ENCODE measurements around the gene GPN2.
"Not testable (repeated sequence)": the region's sequence is repeated elsewhere in the genome, so short reads cannot be mapped to it uniquely, and the experiment has no call there.

GPN2 gene

DNA sequence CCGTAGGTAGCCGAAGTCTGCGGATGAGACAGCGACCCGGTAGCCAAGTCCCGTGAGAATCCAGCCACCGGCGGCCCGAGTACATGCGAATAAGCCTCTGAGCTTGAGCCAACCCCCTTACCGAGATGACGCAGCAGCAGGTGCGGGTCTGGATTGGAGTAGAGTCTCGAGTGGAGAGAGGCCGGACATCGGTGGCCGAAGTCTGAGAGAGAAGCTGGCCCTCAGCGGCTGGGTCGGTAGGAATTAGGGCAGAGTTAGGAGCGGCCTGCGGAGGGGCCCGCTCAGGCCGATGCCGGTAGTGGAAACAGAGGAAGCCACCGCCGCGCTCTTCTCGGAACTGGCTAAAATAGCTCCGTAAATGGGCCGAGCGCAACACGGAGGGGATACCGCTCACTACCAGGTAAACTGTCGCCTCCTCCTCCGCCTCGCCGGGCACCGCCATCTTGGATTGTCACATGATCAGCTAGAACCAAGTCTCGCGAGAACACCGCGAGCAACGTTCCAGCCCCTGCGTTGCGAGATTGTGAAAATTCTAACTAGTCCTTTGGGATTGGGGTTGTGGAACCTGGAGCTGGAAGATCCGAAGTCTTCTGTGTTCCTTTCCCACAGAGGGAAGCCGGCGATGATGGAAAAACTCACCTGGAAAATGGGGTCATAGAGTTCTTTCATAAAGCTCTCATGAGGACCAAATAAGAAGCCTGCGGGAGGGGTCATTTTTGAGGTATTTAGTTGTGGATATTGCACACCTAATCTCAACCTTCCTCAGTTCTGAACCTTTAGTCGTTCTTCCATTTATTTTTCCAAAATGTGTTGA lies 10.1 kb upstream of the GPN2 start, which contains the start of gene GPATCH3:
GPATCH3 (minus strand) TSS at position 467 of the 814 bp plus-strand sequence; CDS start at position 442, 25 bp downstream.
- H3K27ac ChIP-seq (ENCODE audit: low read depth, low read length): peak within 1 kb of the TSS; percentile 96
- peaks cover 23% of the 10 kb centered on the region for H3K36me3 ChIP-seq (ENCODE audit: control insufficient read depth, insufficient read depth, low read length)

GRCh38 chr1:26897351-26897750 lies 7.3 kb upstream of the GPN2 start:
- no peaks in the 10 kb centered on the region for H3K27me3 ChIP-seq (ENCODE audit: control insufficient read depth, insufficient read depth, low read length)
- no peak overlapping the region for H3K4me3 ChIP-seq (ENCODE audit: low read depth, low read length)
- H3K9me3 ChIP-seq (ENCODE audit: control insufficient read depth, insufficient read depth, low read length): no peaks in the 10 kb centered on the region
- peaks cover 45% of the 10 kb centered on the region for H3K36me3 ChIP-seq (ENCODE audit: control insufficient read depth, insufficient read depth, low read length)
- H3K4me1 ChIP-seq (ENCODE audit: control insufficient read depth, insufficient read depth, low read length): peaks cover 6% of the 10 kb centered on the region; the same call in 1 of the 2 replicates
- no peak overlapping the region for H3K9ac ChIP-seq (ENCODE audit: low read depth, low read length)
- no peak overlapping the region for H3K27ac ChIP-seq (ENCODE audit: low read depth, low read length)

More for the DNA sequence above, 10.1 kb upstream of the GPN2 start, which contains the start of gene GPATCH3:
- no peaks in the 10 kb centered on the region for H3K9me3 ChIP-seq (ENCODE audit: control insufficient read depth, insufficient read depth, low read length)
- H3K9ac ChIP-seq (ENCODE audit: low read depth, low read length): peak within 1 kb of the TSS; percentile 91
- H3K4me1 ChIP-seq (ENCODE audit: control insufficient read depth, insufficient read depth, low read length): peaks cover 6% of the 10 kb centered on the region; the same call in 1 of the 2 replicates
- H3K27me3 ChIP-seq (ENCODE audit: control insufficient read depth, insufficient read depth, low read length): no peaks in the 10 kb centered on the region
- peak within 1 kb of the TSS; percentile 88 for H3K4me3 ChIP-seq (ENCODE audit: low read depth, low read length)

- Histone ChIP-seq H3K4me1 (ENCODE audit: control insufficient read depth, insufficient read depth, low read length) (peaks cover 5% of the 10 kb centered on the region; the same call in 1 of the 2 replicates), H3K27ac (ENCODE audit: low read depth, low read length) (no peak overlapping the region), H3K9ac (ENCODE audit: low read depth, low read length) (no peak overlapping the region), H3K27me3 (ENCODE audit: control insufficient read depth, insufficient read depth, low read length) (no peaks in the 10 kb centered on the region), H3K4me3 (ENCODE audit: low read depth, low read length) (no peak overlapping the region), H3K9me3 (ENCODE audit: control insufficient read depth, insufficient read depth, low read length) (no peaks in the 10 kb centered on the region), H3K36me3 (ENCODE audit: control insufficient read depth, insufficient read depth, low read length) (peaks cover 49% of the 10 kb centered on the region)
Measured at GRCh38 chr1:26894263-26894662, 4.2 kb upstream of the GPN2 start.

DNA sequence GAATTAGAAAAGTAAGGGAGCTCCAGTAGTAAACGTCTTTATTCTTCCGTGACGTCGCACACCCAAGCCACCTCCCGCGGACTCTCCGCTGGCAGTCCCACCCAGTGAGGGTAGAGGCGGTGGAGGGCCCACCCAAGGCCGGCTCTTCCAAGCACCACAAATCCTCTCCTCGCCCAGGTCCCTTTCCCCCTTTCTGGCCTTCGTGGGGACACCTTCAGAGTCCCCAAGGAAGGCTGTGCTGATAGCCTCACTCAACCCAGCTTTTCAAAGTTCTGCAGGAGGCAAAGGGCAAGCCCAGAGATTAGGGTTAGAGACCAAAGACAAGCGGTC lies 349 bp upstream of the GPN2 start:
- H3K27ac ChIP-seq (ENCODE audit: low read depth, low read length): peak overlapping the region; percentile 80

DNA sequence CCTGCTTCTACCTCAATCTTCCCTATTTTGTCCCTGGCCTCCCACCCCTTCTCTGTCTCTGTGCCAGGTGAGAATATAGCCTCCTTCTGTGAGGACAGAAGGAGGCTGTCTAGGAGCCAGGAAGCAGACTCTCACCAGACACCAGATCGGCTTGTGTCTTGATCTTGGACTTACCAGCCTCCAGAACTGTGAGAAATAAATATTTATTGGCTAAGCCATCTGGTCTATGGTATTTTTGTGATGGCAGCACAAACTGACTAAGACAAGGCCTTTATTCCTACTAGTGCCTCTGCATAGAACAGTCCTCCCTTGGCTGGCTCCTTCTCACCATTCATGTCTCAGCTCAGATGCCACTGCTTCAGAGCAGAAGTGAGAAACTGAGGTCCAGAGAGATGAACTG lies 1.9 kb downstream of the GPN2 start:
- peaks cover 55% of the 10 kb centered on the region for H3K36me3 ChIP-seq (ENCODE audit: control insufficient read depth, insufficient read depth, low read length)
- no peak overlapping the region for H3K4me3 ChIP-seq (ENCODE audit: low read depth, low read length)
- peaks cover 4% of the 10 kb centered on the region; the same call in 1 of the 2 replicates for H3K4me1 ChIP-seq (ENCODE audit: control insufficient read depth, insufficient read depth, low read length)
- no peaks in the 10 kb centered on the region for H3K9me3 ChIP-seq (ENCODE audit: control insufficient read depth, insufficient read depth, low read length)
- no peak overlapping the region for H3K27ac ChIP-seq (ENCODE audit: low read depth, low read length)
- no peak overlapping the region for H3K9ac ChIP-seq (ENCODE audit: low read depth, low read length)
- H3K27me3 ChIP-seq (ENCODE audit: control insufficient read depth, insufficient read depth, low read length): no peaks in the 10 kb centered on the region

More for the DNA sequence above, 349 bp upstream of the GPN2 start:
- Histone ChIP-seq H3K36me3 (ENCODE audit: control insufficient read depth, insufficient read depth, low read length) (peaks cover 50% of the 10 kb centered on the region), H3K27me3 (ENCODE audit: control insufficient read depth, insufficient read depth, low read length) (no peaks in the 10 kb centered on the region), H3K4me3 (ENCODE audit: low read depth, low read length) (peak overlapping the region; percentile 87), H3K4me1 (ENCODE audit: control insufficient read depth, insufficient read depth, low read length) (peaks cover 4% of the 10 kb centered on the region; the same call in 1 of the 2 replicates), H3K9me3 (ENCODE audit: control insufficient read depth, insufficient read depth, low read length) (no peaks in the 10 kb centered on the region), H3K9ac (ENCODE audit: low read depth, low read length) (peak overlapping the region; percentile 45; the same call in 1 of the 2 replicates)

DNA sequence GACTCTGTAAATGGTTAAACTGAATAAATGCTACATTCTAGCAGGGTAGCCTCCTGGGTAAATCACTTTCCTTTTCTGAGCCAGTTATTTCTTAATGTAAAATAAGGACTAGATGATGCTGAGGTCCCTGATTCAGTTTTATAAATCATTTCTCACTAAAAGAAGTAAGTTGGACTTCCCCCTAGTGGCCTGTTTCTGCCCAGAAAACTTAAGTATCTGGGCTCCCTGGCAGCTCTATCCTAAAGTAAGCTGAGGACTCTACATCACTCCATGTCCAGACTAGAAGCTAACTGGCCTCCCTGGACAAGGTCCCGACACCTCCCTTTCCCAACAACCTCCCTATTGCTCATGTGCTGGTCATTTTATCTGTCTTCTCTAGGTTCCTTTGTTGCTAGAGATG lies 3.0 kb downstream of the GPN2 start:
- Histone ChIP-seq H3K9me3 (ENCODE audit: control insufficient read depth, insufficient read depth, low read length) (no peaks in the 10 kb centered on the region), H3K27me3 (ENCODE audit: control insufficient read depth, insufficient read depth, low read length) (no peaks in the 10 kb centered on the region), H3K36me3 (ENCODE audit: control insufficient read depth, insufficient read depth, low read length) (peaks cover 55% of the 10 kb centered on the region), H3K27ac (ENCODE audit: low read depth, low read length) (no peak overlapping the region), H3K4me1 (ENCODE audit: control insufficient read depth, insufficient read depth, low read length) (peaks cover 4% of the 10 kb centered on the region; the same call in 1 of the 2 replicates), H3K9ac (ENCODE audit: low read depth, low read length) (no peak overlapping the region), H3K4me3 (ENCODE audit: low read depth, low read length) (no peak overlapping the region)

- Histone ChIP-seq H3K27ac (ENCODE audit: low read depth, low read length) (no peak overlapping the region), H3K4me3 (ENCODE audit: low read depth, low read length) (no peak overlapping the region), H3K36me3 (ENCODE audit: control insufficient read depth, insufficient read depth, low read length) (peaks cover 76% of the 10 kb centered on the region), H3K27me3 (ENCODE audit: control insufficient read depth, insufficient read depth, low read length) (no peaks in the 10 kb centered on the region), H3K9ac (ENCODE audit: low read depth, low read length) (no peak overlapping the region), H3K9me3 (ENCODE audit: control insufficient read depth, insufficient read depth, low read length) (no peaks in the 10 kb centered on the region), H3K4me1 (ENCODE audit: control insufficient read depth, insufficient read depth, low read length) (no peaks in the 10 kb centered on the region)
Measured at GRCh38 chr1:26882696-26883463, 7.2 kb downstream of the GPN2 start.

DNA sequence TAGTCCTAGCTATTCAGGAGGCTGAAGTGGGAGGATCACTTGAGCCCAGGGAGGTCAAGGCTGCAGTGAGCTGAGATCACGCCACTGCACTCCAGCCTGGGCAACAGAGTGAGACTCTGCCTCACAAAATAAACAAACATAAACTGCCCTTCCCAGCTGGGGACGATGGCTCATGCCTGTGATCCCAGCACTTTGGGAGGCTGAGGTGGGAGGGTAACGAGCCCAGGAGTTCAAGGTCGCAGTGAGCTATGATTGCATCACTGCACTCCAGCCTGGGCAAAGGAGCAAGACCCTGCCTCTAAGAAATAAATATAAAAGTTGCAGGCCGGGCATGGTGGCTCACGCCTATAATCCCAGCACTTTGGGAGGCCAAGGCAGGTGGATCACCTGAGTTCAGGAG lies 8.5 kb downstream of the GPN2 start:
- not testable (repeated sequence) for H3K9ac ChIP-seq (ENCODE audit: low read depth, low read length); H3K27me3 ChIP-seq (ENCODE audit: control insufficient read depth, insufficient read depth, low read length); H3K4me3 ChIP-seq (ENCODE audit: low read depth, low read length); H3K27ac ChIP-seq (ENCODE audit: low read depth, low read length); H3K4me1 ChIP-seq (ENCODE audit: control insufficient read depth, insufficient read depth, low read length); H3K9me3 ChIP-seq (ENCODE audit: control insufficient read depth, insufficient read depth, low read length)
- H3K36me3 ChIP-seq (ENCODE audit: control insufficient read depth, insufficient read depth, low read length): peaks cover 80% of the 10 kb centered on the region

DNA sequence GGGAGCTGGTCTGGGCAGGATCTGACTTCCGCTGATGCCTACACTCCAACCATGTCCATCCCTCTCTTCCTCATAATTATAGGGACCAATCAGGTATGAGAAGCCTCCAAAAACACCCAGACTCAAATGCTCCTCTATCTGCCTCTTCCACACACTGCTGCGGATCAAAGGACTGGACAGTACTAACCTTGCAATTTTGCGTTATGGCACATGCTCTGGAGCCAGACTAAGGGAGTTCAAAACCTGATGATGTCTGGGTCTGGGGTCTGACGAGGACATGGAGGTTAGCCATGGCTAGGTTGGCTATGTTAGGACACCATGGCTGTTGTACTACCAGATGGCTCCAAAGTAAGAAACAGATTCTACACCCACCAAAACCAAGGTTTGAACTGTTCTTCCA lies 10.3 kb downstream of the GPN2 start:
- Histone ChIP-seq H3K4me1 (ENCODE audit: control insufficient read depth, insufficient read depth, low read length) (no peaks in the 10 kb centered on the region), H3K27me3 (ENCODE audit: control insufficient read depth, insufficient read depth, low read length) (no peaks in the 10 kb centered on the region), H3K36me3 (ENCODE audit: control insufficient read depth, insufficient read depth, low read length) (peaks cover 65% of the 10 kb centered on the region), H3K9ac (ENCODE audit: low read depth, low read length) (no peak overlapping the region), H3K4me3 (ENCODE audit: low read depth, low read length) (no peak overlapping the region), H3K27ac (ENCODE audit: low read depth, low read length) (no peak overlapping the region), H3K9me3 (ENCODE audit: control insufficient read depth, insufficient read depth, low read length) (no peaks in the 10 kb centered on the region)

DNA sequence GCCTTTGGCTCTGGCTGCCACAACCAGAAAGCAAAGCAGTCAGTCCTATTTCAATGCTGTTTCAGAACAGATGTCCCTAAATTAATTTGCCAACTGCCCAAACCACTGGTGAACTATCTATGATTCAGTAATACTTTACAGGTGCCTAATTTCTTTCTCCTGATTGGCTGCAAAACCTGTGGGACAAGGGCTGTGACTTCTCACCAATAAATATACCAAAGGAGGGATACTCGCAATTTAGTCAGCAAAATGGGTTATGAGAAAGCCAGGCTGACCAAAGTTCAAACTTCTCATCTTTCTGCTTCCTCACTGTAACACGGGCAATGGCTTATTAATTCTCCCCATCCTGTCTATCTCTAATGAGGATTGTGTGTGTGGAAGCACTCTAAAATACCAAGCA lies 12.8 kb downstream of the GPN2 start:
- Histone ChIP-seq H3K9me3 (ENCODE audit: control insufficient read depth, insufficient read depth, low read length) (no peaks in the 10 kb centered on the region), H3K27ac (ENCODE audit: low read depth, low read length) (no peak overlapping the region), H3K36me3 (ENCODE audit: control insufficient read depth, insufficient read depth, low read length) (peaks cover 41% of the 10 kb centered on the region), H3K4me1 (ENCODE audit: control insufficient read depth, insufficient read depth, low read length) (no peaks in the 10 kb centered on the region), H3K27me3 (ENCODE audit: control insufficient read depth, insufficient read depth, low read length) (no peaks in the 10 kb centered on the region), H3K9ac (ENCODE audit: low read depth, low read length) (no peak overlapping the region), H3K4me3 (ENCODE audit: low read depth, low read length) (no peak overlapping the region)

DNA sequence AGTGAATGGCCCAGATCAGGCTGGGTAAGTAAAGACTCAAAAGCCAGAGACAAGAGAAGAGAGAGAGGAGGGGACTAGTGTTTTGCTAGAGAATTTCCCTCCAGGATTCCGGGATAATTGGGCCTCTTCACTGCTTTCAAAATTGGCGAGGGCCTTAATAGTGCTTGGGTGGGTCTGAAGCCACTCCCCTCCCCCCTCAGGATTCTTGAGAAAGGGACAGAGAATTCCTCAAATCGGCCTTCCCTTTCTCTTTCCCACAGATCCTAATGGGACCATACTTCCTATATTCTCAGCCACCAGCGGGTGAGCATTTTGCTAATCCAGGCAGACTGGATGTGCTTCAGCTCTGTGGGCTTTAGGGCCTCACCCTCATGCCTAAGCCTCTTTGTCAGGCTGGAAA lies 15.2 kb downstream of the GPN2 start:
- Histone ChIP-seq H3K27ac (ENCODE audit: low read depth, low read length) (peak overlapping the region; percentile 37), H3K27me3 (ENCODE audit: control insufficient read depth, insufficient read depth, low read length) (no peaks in the 10 kb centered on the region), H3K9ac (ENCODE audit: low read depth, low read length) (no peak overlapping the region), H3K36me3 (ENCODE audit: control insufficient read depth, insufficient read depth, low read length) (peaks cover 18% of the 10 kb centered on the region), H3K4me3 (ENCODE audit: low read depth, low read length) (no peak overlapping the region), H3K9me3 (ENCODE audit: control insufficient read depth, insufficient read depth, low read length) (no peaks in the 10 kb centered on the region), H3K4me1 (ENCODE audit: control insufficient read depth, insufficient read depth, low read length) (no peaks in the 10 kb centered on the region)

All from HUES48 (cell line).